ENCODE data around the gene ADAMTS18. TPM values are rescaled to one million over a fixed set of nuclear protein-coding genes. Genes with fewer than 3 reads are reported as not detected.

The ADAMTS18 gene
- total and polyA plus RNA-seq, 7 donors, result 0.04 to 0.16 TPM; not detected in 5

DNA sequence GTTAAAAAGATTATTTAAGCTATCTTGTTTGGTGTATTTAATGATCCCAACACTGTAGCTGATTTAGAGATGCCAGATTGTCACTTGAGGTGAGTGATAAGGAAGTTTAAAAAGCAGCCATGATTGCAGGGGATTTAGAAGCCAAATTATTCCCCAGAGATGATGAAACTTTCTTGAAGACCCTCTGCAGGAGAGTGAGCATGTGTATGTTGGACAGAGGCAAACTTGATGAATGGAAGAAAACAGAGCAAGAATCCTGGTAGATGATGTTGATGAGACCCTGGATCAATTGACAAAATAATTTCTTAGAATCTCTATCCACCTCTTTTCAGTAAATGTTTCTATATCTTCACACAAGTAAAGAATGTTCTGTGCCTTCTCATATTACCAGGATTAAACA is 14.4 kb upstream of the ADAMTS18 start:
- Histone ChIP-seq H3K9me3 (no peaks in the 10 kb centered on the region), H3K27me3 (no peaks in the 10 kb centered on the region), H3K4me1 (no peaks in the 10 kb centered on the region), H3K36me3 (no peaks in the 10 kb centered on the region), H3K27ac (no peak overlapping the region), H3K4me3 (no peak overlapping the region)
- intact Hi-C loops (cut with DNase I), result no loop called here
- no peak for DNase-seq
- TF ChIP-seq EP300 (IDR thresholded peaks at IDR 0.05), result no peak

DNA sequence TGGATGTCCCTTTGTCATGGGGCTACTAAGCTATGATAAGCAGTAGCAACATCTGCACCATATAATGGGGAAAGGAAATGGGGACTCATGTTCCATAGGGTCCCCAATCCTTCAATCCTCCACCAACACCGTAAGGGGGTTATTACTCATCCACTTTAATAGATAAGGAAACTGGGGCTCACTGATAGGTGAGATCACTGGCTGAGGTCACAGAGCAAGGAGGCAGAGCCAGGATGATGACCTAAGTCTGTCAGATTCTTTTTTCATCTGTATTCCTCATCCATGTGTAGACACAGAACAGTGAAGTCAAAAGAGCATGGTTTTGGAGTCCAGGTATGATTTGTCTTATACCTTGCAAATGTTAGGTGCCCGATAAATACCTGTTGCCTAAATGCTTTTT is 10.5 kb upstream of the ADAMTS18 start:
- Histone ChIP-seq H3K4me3 (no peak overlapping the region), H3K36me3 (no peaks in the 10 kb centered on the region), H3K27ac (no peak overlapping the region), H3K9me3 (no peaks in the 10 kb centered on the region), H3K4me1 (no peaks in the 10 kb centered on the region), H3K27me3 (no peaks in the 10 kb centered on the region)
- no peak for DNase-seq
- 83 to 88% methylated on average over 2 of the region's 2 CpGs for WGBS, 2 donors
- intact Hi-C loops (cut with DNase I), result no loop called here
- TF ChIP-seq POLR2AphosphoS5 (IDR thresholded peaks at IDR 0.05), result no peak
- TF ChIP-seq EP300 (IDR thresholded peaks at IDR 0.05), result no peak

DNA sequence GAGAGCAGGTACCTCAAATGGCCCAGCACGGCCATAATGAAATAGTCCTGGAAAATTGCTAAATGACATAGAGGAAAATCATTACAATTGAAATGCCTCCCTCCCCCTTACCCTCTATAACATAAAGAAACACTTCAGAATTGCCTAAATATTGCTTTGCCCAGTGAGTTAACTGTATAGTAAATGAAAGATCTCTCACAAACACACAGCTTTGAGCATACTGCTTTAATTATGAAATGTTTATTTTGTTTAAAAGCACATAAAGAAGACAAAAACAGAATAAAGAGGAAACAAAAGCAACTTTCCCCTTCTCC is 9.3 kb upstream of the ADAMTS18 start:
- no peak for DNase-seq
- intact Hi-C loops (cut with DNase I), result no loop called here
- H3K4me3 ChIP-seq, result no peak overlapping the region
- WGBS, 2 donors, result 5 to 58% methylated on average over 1 of the region's 1 CpG
- H3K36me3 ChIP-seq, result no peaks in the 10 kb centered on the region
- H3K27me3 ChIP-seq, result no peaks in the 10 kb centered on the region
- H3K9me3 ChIP-seq, result no peaks in the 10 kb centered on the region
- no peak overlapping the region for H3K27ac ChIP-seq
- peaks cover 0 to 6% (median 2%) of the 10 kb centered on the region in 4 donors for H3K4me1 ChIP-seq
- TF ChIP-seq EP300 (IDR thresholded peaks at IDR 0.05), result no peak
- TF ChIP-seq, protein P1, sequence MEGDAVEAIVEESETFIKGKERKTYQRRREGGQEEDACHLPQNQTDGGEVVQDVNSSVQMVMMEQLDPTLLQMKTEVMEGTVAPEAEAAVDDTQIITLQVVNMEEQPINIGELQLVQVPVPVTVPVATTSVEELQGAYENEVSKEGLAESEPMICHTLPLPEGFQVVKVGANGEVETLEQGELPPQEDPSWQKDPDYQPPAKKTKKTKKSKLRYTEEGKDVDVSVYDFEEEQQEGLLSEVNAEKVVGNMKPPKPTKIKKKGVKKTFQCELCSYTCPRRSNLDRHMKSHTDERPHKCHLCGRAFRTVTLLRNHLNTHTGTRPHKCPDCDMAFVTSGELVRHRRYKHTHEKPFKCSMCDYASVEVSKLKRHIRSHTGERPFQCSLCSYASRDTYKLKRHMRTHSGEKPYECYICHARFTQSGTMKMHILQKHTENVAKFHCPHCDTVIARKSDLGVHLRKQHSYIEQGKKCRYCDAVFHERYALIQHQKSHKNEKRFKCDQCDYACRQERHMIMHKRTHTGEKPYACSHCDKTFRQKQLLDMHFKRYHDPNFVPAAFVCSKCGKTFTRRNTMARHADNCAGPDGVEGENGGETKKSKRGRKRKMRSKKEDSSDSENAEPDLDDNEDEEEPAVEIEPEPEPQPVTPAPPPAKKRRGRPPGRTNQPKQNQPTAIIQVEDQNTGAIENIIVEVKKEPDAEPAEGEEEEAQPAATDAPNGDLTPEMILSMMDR (IDR thresholded peaks at IDR 0.05), result no peak
- TF ChIP-seq POLR2A (IDR thresholded peaks at IDR 0.05), result no peak
- no peak for TF ChIP-seq POLR2AphosphoS5 (IDR thresholded peaks at IDR 0.05)

DNA sequence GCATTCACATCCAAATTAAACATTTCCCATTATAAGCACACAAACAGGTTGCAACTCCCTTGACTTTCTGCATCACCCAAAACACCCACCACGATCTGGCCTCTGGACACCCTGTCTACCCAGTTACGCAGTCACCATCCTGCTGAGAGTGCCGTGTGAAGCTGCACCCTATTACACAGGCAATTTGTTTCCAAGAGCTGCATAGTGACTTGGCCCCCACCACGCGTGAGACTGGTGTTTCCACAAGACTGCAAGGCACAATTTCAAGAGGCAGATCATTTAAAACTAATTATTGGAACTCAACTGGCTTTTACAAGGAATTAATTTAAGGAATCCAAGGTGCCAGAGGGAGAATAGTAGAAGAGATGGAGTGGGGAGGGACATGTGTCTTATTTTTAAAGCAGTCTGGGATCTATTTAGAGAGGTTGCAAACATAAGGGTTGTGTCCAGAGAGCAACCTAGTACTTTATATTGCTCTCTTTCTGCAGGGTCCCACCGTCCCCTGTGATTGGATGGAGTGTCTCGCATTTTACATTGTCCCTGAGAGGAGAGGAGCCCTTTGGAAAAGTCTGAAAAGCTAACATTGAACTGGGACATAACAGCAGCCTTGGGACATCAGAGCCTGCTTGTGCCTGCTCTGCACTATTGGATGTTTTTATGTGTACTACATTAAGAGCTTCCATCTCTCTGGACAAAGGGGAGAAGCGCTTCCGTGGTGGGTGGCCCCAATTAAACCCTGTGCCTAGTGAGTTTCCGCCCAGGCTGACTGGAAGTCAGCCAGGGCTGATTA is 8.7 kb upstream of the ADAMTS18 start:
- no peak for TF ChIP-seq POLR2AphosphoS5 (IDR thresholded peaks at IDR 0.05)
- TF ChIP-seq, protein P1 (IDR thresholded peaks at IDR 0.05), result no peak
- H3K9me3 ChIP-seq, result no peaks in the 10 kb centered on the region

DNA sequence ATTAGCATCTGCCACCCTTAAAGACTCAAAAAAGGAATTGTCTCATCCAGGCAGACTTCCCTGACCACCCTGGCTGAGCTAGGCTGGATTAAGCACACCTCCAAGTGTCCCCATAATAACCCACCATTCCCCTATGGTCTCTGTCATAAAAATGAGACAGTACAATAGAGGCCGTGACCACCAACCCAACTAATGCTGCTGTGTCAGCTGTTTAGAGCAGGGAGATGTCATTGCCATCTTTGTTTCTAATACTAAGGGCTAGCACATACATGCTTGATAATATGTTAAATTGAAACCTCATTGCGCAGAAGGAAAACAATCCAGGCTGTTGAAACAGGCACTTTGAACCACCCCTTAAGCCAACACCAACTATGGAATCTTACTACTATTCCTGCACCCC is 7.2 kb upstream of the ADAMTS18 start:
- no peak overlapping the region for H3K4me3 ChIP-seq
- TF ChIP-seq POLR2AphosphoS5 (IDR thresholded peaks at IDR 0.05) (no peak), POLR2A (IDR thresholded peaks at IDR 0.05) (no peak), EP300 (IDR thresholded peaks at IDR 0.05) (no peak)
- TF ChIP-seq, protein P1 (IDR thresholded peaks at IDR 0.05), result no peak
- no peaks in the 10 kb centered on the region for H3K27me3 ChIP-seq
- WGBS, 2 donors, result 88 to 91% methylated on average over 2 of the region's 2 CpGs
- H3K27ac ChIP-seq, result no peak overlapping the region
- H3K4me1 ChIP-seq, result peaks cover 0 to 8% (median 4%) of the 10 kb centered on the region in 4 donors
- no peaks in the 10 kb centered on the region for H3K36me3 ChIP-seq
- intact Hi-C loops (cut with DNase I), result no loop called here
- no peaks in the 10 kb centered on the region for H3K9me3 ChIP-seq
- no peak for DNase-seq

More for the DNA sequence above, 8.7 kb upstream of the ADAMTS18 start:
- no peak overlapping the region for H3K4me3 ChIP-seq
- no peaks in the 10 kb centered on the region for H3K27me3 ChIP-seq
- DNase-seq, result no peak
- 42 to 65% methylated on average over 10 of the region's 10 CpGs for WGBS, 2 donors
- H3K36me3 ChIP-seq, result no peaks in the 10 kb centered on the region
- no peak overlapping the region for H3K27ac ChIP-seq
- H3K4me1 ChIP-seq, result peaks cover 0 to 8% (median 4%) of the 10 kb centered on the region in 4 donors
- intact Hi-C loops (cut with DNase I), result no loop called here

DNA sequence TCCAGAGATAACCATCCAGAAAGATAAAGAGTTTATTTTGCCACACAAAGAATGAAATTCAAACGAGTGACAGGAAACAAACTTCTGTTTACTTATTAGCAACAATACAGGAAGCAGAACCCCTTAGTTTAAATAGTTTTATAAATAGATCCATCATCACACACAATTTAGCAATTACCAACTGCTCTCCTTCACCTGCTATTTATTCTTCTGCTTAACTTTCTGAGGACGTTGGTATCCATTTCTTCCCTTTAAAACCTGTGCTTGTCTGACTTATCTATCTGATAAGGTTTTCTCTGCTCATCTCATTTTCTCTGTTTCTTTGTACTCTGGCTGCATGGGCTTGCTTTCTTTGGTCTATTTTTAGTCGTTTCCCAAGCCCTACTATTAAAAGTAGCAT is 4.3 kb upstream of the ADAMTS18 start:
- Histone ChIP-seq H3K36me3 (no peaks in the 10 kb centered on the region), H3K27ac (no peak overlapping the region), H3K9me3 (no peaks in the 10 kb centered on the region), H3K27me3 (peaks cover 13 to 27% (median 16%) of the 10 kb centered on the region in 3 donors), H3K4me1 (peaks cover 0 to 19% (median 8%) of the 10 kb centered on the region in 4 donors), H3K4me3 (no peak overlapping the region)
- TF ChIP-seq POLR2AphosphoS5 (IDR thresholded peaks at IDR 0.05) (no peak), POLR2A (IDR thresholded peaks at IDR 0.05) (no peak), EP300 (IDR thresholded peaks at IDR 0.05) (no peak)
- TF ChIP-seq, protein P1 (IDR thresholded peaks at IDR 0.05), result no peak
- intact Hi-C loops (cut with DNase I), result loop anchor here (5.0 kb wide), 1 partner anchor 143 kb away; no protein-coding TSS in a partner anchor
- WGBS, 2 donors, result 4 to 11% methylated on average over 3 of the region's 3 CpGs
- no peak for DNase-seq

Measured in sigmoid colon (tissue), 7 donors.